HepG2 (cell line): ENCODE data around the gene PYCARD. TPM values are rescaled to one million over a fixed set of nuclear protein-coding genes. Genes with fewer than 3 reads are reported as not detected.

Experiments
- ATAC-seq: fragments of 200-7000 bp; cut with Tn5 transposase; 3 replicates; pipeline ENCODE4 v1.9.1; 2020; ENCODE audit warnings: mild to moderate bottlenecking, moderate library complexity
- BruUV-seq: library from RNA; stranded (reverse); fragments of 400-500 nt; replicated peaks from 2 replicates; lab custom pipeline; 2021; lab: Mats Ljungman, UMichigan
- CTCF ChIA-PET: fragments of 300-600 bp; formaldehyde crosslinking; extraction: SDS; loops from one replicate; lab custom pipeline; 2021; ENCODE audit warnings: low total read pairs, inconsistent platforms, low intra/inter-chr PET ratio; lab: Yijun Ruan, JAX
- POLR2A ChIA-PET: fragments of 350-600 bp; sonication (Branson Sonifier 250); formaldehyde crosslinking; loops from one replicate; lab custom pipeline; 2020; ENCODE audit warnings: antibody characterized with exemption, inconsistent platforms; lab: Yijun Ruan, JAX
- DNase-seq: peaks from one replicate; pipeline ENCODE4 v3.0.0-alpha.2; 2015; ENCODE audit warnings: low spot score
- FAIRE-seq: peaks from 3 replicates; lab custom pipeline; 2011; peaks lifted over from hg19 to GRCh38; lab: Jason Lieb, UNC
- H2AFZ ChIP-seq: one replicate; pipeline ENCODE4 v1.6.1; 2011; ENCODE audit warnings: low read length, inconsistent platforms
- H3K27ac ChIP-seq: fragments of 300-600 bp; 3 replicates; pipeline ENCODE4 v1.8.0; 2011; ENCODE audit warnings: mixed run types, mild to moderate bottlenecking, mixed read lengths, low read length, inconsistent platforms; ENCODE audit not compliant: insufficient read depth; ENCODE audit errors: extremely low read length
- H3K27me3 ChIP-seq, 2 experiments: fragments of 200-600 bp in 1 of 2; 2 replicates in 1 of 2; 3 replicates in 1 of 2; pipeline versions ENCODE4 v1.6.0 to v1.8.0; 2011; ENCODE audit warnings: low read length in 2 of 2, mild to moderate bottlenecking in 2 of 2, moderate library complexity in 2 of 2, inconsistent platforms in 1 of 2; ENCODE audit not compliant: insufficient read depth in 2 of 2, control insufficient read depth in 1 of 2
- H3K36me3 ChIP-seq, 2 experiments: fragments of 200-600 bp in 1 of 2; replicated peaks in 1 of 2; 2 replicates in 1 of 2; 3 replicates in 1 of 2; pipeline versions ENCODE4 v1.5.1 to v1.8.0; 2011; ENCODE audit warnings: low read length in 2 of 2, inconsistent platforms in 1 of 2; ENCODE audit not compliant: insufficient read depth in 2 of 2, control insufficient read depth in 1 of 2
- H3K4me1 ChIP-seq: 2 replicates; pipeline ENCODE4 v1.5.1; 2012; ENCODE audit warnings: low read length, inconsistent platforms; ENCODE audit not compliant: insufficient read depth
- H3K4me2 ChIP-seq: 2 replicates; pipeline ENCODE4 v1.6.0; 2011; ENCODE audit warnings: low read depth, low read length, inconsistent platforms
- H3K4me3 ChIP-seq, 3 experiments: fragments of 200-600 bp in 1 of 3; sonication (generic), shearing (Covaris generic) in 1 of 3; replicated peaks in 1 of 3; 2 replicates each; pipeline ENCODE4 v1.5.1; 2011 to 2016; ENCODE audit warnings: low read length in 3 of 3, inconsistent platforms in 2 of 3, low read depth in 2 of 3, mild to moderate bottlenecking in 2 of 3, control low read depth in 1 of 3, mixed read lengths in 1 of 3; ENCODE audit not compliant: insufficient read depth in 1 of 3
- H3K79me2 ChIP-seq: one replicate; pipeline ENCODE4 v1.6.1; 2011; ENCODE audit warnings: low read length, inconsistent platforms; ENCODE audit not compliant: insufficient read depth
- H3K9ac ChIP-seq: 2 replicates; pipeline ENCODE4 v1.6.0; 2011; ENCODE audit warnings: mild to moderate bottlenecking, low read depth, low read length, inconsistent platforms; ENCODE audit not compliant: insufficient read depth
- H3K9me3 ChIP-seq: 2 replicates; pipeline ENCODE4 v1.5.1; 2012; ENCODE audit warnings: mild to moderate bottlenecking, low read length
- H4K20me1 ChIP-seq: 2 replicates; pipeline ENCODE4 v1.6.0; 2011; ENCODE audit warnings: inconsistent platforms, mild to moderate bottlenecking, low read length, moderate library complexity; ENCODE audit not compliant: insufficient read depth
- AHR ChIP-seq: IDR thresholded peaks from 2 replicates; pipeline ENCODE4 v1.6.1; 2018; ENCODE audit warnings: missing genetic modification reagents, missing compliant biosample characterization
- HHEX ChIP-seq: IDR thresholded peaks from 2 replicates; pipeline ENCODE4 v1.6.1; 2016; ENCODE audit warnings: control low read depth
- NR2C2 ChIP-seq: sonication (generic); formaldehyde crosslinking; IDR thresholded peaks from 2 replicates; pipeline ENCODE4 v1.4.0; 2020; ENCODE audit warnings: missing genetic modification reagents, mild to moderate bottlenecking, moderate library complexity, borderline replicate concordance
- PATZ1 ChIP-seq: sonication (generic); formaldehyde crosslinking; IDR thresholded peaks from 2 replicates; pipeline ENCODE4 v1.4.0; 2020; ENCODE audit warnings: missing genetic modification reagents
- SSRP1 ChIP-seq: IDR thresholded peaks from 2 replicates; pipeline ENCODE4 v1.6.1; 2016; ENCODE audit warnings: control low read depth
- TGIF2 ChIP-seq: IDR thresholded peaks from 2 replicates; pipeline ENCODE4 v1.6.1; 2016; ENCODE audit warnings: control low read depth, missing compliant biosample characterization
- ZNF282 ChIP-seq: fragments of 450-650 bp; IDR thresholded peaks from 2 replicates; pipeline ENCODE4 v1.6.1; 2018; ENCODE audit not compliant: partially characterized antibody
- ZNF33B ChIP-seq: sonication (generic); formaldehyde crosslinking; IDR thresholded peaks from 2 replicates; pipeline ENCODE4 v1.5.1; 2020; ENCODE audit warnings: mild to moderate bottlenecking, missing genetic modification reagents
- ZNF772 ChIP-seq: sonication (generic); formaldehyde crosslinking; IDR thresholded peaks from 2 replicates; pipeline ENCODE4 v1.5.0; 2020; ENCODE audit warnings: mild to moderate bottlenecking, missing genetic modification reagents
- WGBS: methylation state at CpG from one replicate; pipeline ENCODE4 v1.1.6; 2017; ENCODE audit warnings: low lambda C conversion rate; 5-methylcytosine and 5-hydroxymethylcytosine counted together
- in situ Hi-C: cut with HindIII; loops from 2 replicates; pipeline ENCODE4 v1.10.0; 2017; ENCODE audit warnings: low pct_unique_long_range_greater_than_20kb; ENCODE audit not compliant: extremely low pct_ligation_motif_present
- intact Hi-C: fragments of 100-400 bp; cut with micrococcal nuclease; formaldehyde crosslinking; loops from one replicate; pipeline ENCODE4 v1.10.0; 2022; ENCODE audit not compliant: unreplicated experiment
- polyA plus RNA-seq, 8 experiments: library from polyadenylated mRNA; depleted of rRNA in 3 of 8; stranded (reverse) in 7 of 8; unstranded in 1 of 8; fragments of >200 nt; fragmentation: Illumina TruSeq in 4 of 8; extraction: Trizol in 4 of 8; gene quantifications; 2 replicates each; pipeline versions ENCODE4 v1.2.1 to v1.2.3, GENCODE V29; 2011 to 2016; ENCODE audit warnings: low read depth in 4 of 8, missing spikeins in 1 of 8, mixed read lengths in 1 of 8; ENCODE audit not compliant: insufficient read depth in 1 of 8
- total RNA-seq, 5 experiments: library from RNA; depleted of rRNA; stranded (reverse); fragments of >200 nt; fragmentation: Illumina TruSeq; extraction: Trizol; gene quantifications; 2 replicates each; pipeline ENCODE4 v1.2.3, GENCODE V29; 2016; ENCODE audit warnings: low read depth in 1 of 5

PYCARD gene
- total and polyA plus RNA-seq, 2 of the 13 experiments (the other 11 are each of a cell fraction or from before 2014, with no cell fraction given): 4.8 to 9.2 TPM

DNA sequence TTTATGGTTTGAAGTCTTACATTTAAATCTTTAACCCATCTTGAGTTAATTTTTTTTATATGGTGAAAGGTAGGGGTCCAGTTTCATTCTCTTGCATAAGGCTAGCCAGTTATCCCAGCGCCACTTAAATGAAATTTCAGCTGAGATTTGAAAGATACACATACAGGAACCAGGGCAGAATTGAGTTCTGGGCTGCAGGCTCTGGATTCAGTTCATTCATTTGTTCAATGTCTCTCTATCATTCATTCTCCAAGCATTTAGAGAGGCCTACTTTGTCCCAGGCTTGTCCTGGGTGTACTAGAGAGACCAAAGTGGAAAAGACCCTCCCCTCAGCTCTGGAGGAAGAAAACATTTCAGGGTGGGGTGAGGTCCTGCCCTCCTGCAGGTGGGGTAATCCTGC, 10.8 kb upstream of the PYCARD start:
- DNase-seq (no peak), ATAC-seq (no peak), FAIRE-seq (no peak)
- in situ Hi-C loops: loop anchor here (25.0 kb wide), 2 partner anchors 224 to 649 kb away; partner anchors contain the start of genes COX6A2, ZNF267 and ZNF843
- Histone ChIP-seq H3K36me3 (no peaks in the 10 kb centered on the region), H3K79me2 (no peaks in the 10 kb centered on the region), H3K4me3 (no peak overlapping the region), H2AFZ (no peak overlapping the region), H3K27ac (no peak overlapping the region), H3K4me1 (peaks cover 14% of the 10 kb centered on the region), H3K27me3 (peaks cover 16 to 47% of the 10 kb centered on the region in 2 experiments), H3K4me2 (no peak overlapping the region), H4K20me1 (no peaks in the 10 kb centered on the region), H3K9ac (no peak overlapping the region), H3K9me3 (no peaks in the 10 kb centered on the region)
- TF ChIP-seq AHR (CRISPR knock-in tag) (no peak), ZNF772 (CRISPR knock-in tag) (no peak), TGIF2 (CRISPR knock-in tag) (no peak), NR2C2 (CRISPR knock-in tag) (no peak), ZNF33B (no peak), SSRP1 (no peak), HHEX (CRISPR knock-in tag) (no peak), ZNF282 (no peak), PATZ1 (CRISPR knock-in tag) (no peak)
- CTCF ChIA-PET: no interaction called here
- intact Hi-C loops: no loop called here
- POLR2A ChIA-PET: interaction anchor here (0.8 kb wide), 1 partner anchor 12 kb away, joined by 3 read pairs; no protein-coding TSS in a partner anchor
- BruUV-seq: no TSS peak
- WGBS: 27% methylated on average over 1 of the region's 1 CpG
